ENCODE data around the gene PLAAT2. TPM values are rescaled to one million over a fixed set of nuclear protein-coding genes. Genes with fewer than 3 reads are reported as not detected.
A peak's percentile ranks its signal among the peaks of the same experiment; 100 is the strongest.

PLAAT2 gene
- total and polyA plus RNA-seq, 9 of the 15 experiments (the other 6 are each of a cell fraction or from before 2014, with no cell fraction given): not detected

DNA sequence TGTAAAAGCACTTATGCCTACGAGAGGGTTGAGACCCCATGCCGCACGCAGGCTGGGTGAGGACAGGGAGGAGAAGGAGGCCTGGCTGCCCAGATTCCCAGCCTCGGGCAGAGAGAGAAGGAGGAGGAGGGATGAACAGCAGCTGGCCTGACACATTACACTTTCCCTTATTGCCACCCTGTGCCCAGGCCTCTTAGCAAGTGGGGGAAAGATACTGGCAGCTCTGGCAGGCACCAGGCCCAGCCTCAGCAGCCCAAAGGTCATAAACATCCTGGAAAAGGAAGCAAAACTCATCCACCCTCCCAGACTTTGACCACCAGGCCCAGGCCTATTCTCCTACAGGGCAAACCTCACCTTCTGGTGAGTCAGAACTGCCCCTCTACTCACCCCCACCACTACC is 46.4 kb upstream of the PLAAT2 start:
- H2AFZ ChIP-seq (ENCODE audit: low read depth, low read length): no peak overlapping the region
- H3K9me3 ChIP-seq (replicated peaks; ENCODE audit: control insufficient read depth, insufficient read depth, low read depth, low read length): no peaks in the 10 kb centered on the region
- ATAC-seq (no peak), DNase-seq (ENCODE audit: extremely low read depth in 1 of 4, low spot score in 3 of 4) (no peak), FAIRE-seq (no peak)
- no peaks in the 10 kb centered on the region for H3K79me2 ChIP-seq (ENCODE audit: control insufficient read depth, insufficient read depth, low read length)
- H3K9ac ChIP-seq (ENCODE audit: insufficient read depth in 1 of 2, low read depth in 2 of 2, low read length in 2 of 2): peak overlapping the region in 1 of 2 experiments; percentile 50; a peak in 1 of 4 replicates
- H3K36me3 ChIP-seq (ENCODE audit: control insufficient read depth, insufficient read depth, low read length): no peaks in the 10 kb centered on the region
- BruUV-seq (replicated peaks): no TSS peak
- TF ChIP-seq PHB (CRISPR knock-in tag; IDR thresholded peaks at IDR 0.05) (no peak), SUPT5H (IDR thresholded peaks at IDR 0.05) (no peak), SIX5 (IDR thresholded peaks at IDR 0.05; ENCODE audit: borderline replicate concordance in 1 of 2, insufficient read depth in 1 of 2, low read depth in 1 of 2, low read length in 2 of 2) (no peak), NCOR1 (IDR thresholded peaks at IDR 0.05) (no peak), ZNF75A (CRISPR knock-in tag; IDR thresholded peaks at IDR 0.05) (no peak), AFF1 (IDR thresholded peaks at IDR 0.05; ENCODE audit: low read depth in 1 of 2, partially characterized antibody in 2 of 2) (no peak), NKRF (IDR thresholded peaks at IDR 0.05; ENCODE audit: borderline replicate concordance) (no peak)
- TF ChIP-seq, protein P1, sequence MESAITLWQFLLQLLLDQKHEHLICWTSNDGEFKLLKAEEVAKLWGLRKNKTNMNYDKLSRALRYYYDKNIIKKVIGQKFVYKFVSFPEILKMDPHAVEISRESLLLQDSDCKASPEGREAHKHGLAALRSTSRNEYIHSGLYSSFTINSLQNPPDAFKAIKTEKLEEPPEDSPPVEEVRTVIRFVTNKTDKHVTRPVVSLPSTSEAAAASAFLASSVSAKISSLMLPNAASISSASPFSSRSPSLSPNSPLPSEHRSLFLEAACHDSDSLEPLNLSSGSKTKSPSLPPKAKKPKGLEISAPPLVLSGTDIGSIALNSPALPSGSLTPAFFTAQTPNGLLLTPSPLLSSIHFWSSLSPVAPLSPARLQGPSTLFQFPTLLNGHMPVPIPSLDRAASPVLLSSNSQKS (CRISPR knock-in tag; IDR thresholded peaks at IDR 0.05): no peak
- no peaks in the 10 kb centered on the region for H3K9me1 ChIP-seq (ENCODE audit: control insufficient read depth, insufficient read depth, low read length)
- peaks cover 8 to 21% of the 10 kb centered on the region in 2 experiments; a peak in 4 of 5 replicates for H3K4me1 ChIP-seq (replicated peaks in 1 of 2; ENCODE audit: control insufficient read depth in 2 of 2, insufficient read depth in 2 of 2, low read length in 2 of 2)
- no peaks in the 10 kb centered on the region for H4K20me1 ChIP-seq (replicated peaks; ENCODE audit: control insufficient read depth, insufficient read depth, low read length)
- POLR2A ChIA-PET: interaction anchor here (0.9 kb wide), 1 partner anchor 13 kb away, joined by 3 read pairs; no protein-coding TSS in a partner anchor
- no peak overlapping the region for H3K4me2 ChIP-seq (ENCODE audit: insufficient read depth, low read length)
- H3K27ac ChIP-seq (ENCODE audit: extremely low read depth, low read depth, low read length): no peak overlapping the region
- H3K4me3 ChIP-seq: no peak overlapping the region
- intact Hi-C loops (cut with micrococcal nuclease) (no loop called here), in situ Hi-C loops (cut with MboI) (no loop called here)
- peaks cover 3 to 15% of the 10 kb centered on the region in 2 experiments; a peak in 3 of 5 replicates for H3K27me3 ChIP-seq (ENCODE audit: control insufficient read depth in 2 of 2, insufficient read depth in 2 of 2, low read length in 2 of 2)
- 36% methylated on average over 4 of the region's 4 CpGs for WGBS (ENCODE audit: insufficient coverage, low coverage, missing lambda C conversion rate)
- CTCF ChIA-PET (ENCODE audit: low intra/inter-chr PET ratio): no interaction called here

All from K562 (cell line).